HCT116 (cell line): Measurements from ENCODE around the gene PIK3IP1. TPM values are rescaled to one million over a fixed set of nuclear protein-coding genes. Genes with fewer than 3 reads are reported as not detected.

Experiments
- ATAC-seq: fragments of 200-7000 bp; cut with Tn5 transposase; 2 replicates; pipeline ENCODE4 v1.9.1; 2020; ENCODE audit warnings: mild to moderate bottlenecking, moderate library complexity
- BruUV-seq: library from RNA; stranded (reverse); fragments of 400-500 nt; replicated peaks from 2 replicates; lab custom pipeline; 2021; lab: Mats Ljungman, UMichigan
- CTCF ChIA-PET: fragments of 300-600 bp; sonication (Branson Sonifier 250); formaldehyde crosslinking; loops from one replicate; lab custom pipeline; 2021; ENCODE audit warnings: antibody characterized with exemption; lab: Charles Lee
- POLR2A ChIA-PET: fragments of 300-600, 350-600 bp; sonication (Branson Sonifier 250); formaldehyde crosslinking; loops from one replicate; lab custom pipeline; 2021; ENCODE audit warnings: antibody characterized with exemption; lab: Charles Lee
- RAD21 ChIA-PET, 2 experiments: fragments of 300-600 bp; sonication (Branson Sonifier 250); formaldehyde crosslinking; loops; one replicate each; lab custom pipeline; 2023; ENCODE audit warnings: low total read pairs in 2 of 2; ENCODE audit not compliant: uncharacterized antibody in 2 of 2, unreplicated experiment in 2 of 2, low non-redundant PET in 1 of 2; lab: Charles Lee
- DNase-seq: peaks from one replicate; pipeline ENCODE4 v3.0.0-alpha.2; 2010; ENCODE audit warnings: low read depth, low spot score
- H2AFZ ChIP-seq: fragments of 200-600 bp; shearing (Covaris generic), sonication (generic); 2 replicates; pipeline ENCODE4 v1.6.1; 2017; ENCODE audit warnings: low read depth, mixed run types, mixed read lengths, antibody characterized with exemption, low read length; ENCODE audit not compliant: poor library complexity, severe bottlenecking
- H3K27ac ChIP-seq: 2 replicates; pipeline ENCODE4 v1.5.1; 2012; ENCODE audit warnings: low read depth, low read length
- H3K27me3 ChIP-seq: fragments of 200-600 bp; sonication (generic); 2 replicates; pipeline ENCODE4 v1.6.1; 2016; ENCODE audit warnings: mixed run types, low read length, mixed read lengths; ENCODE audit not compliant: insufficient read depth
- H3K36me3 ChIP-seq, 2 experiments: fragments of 200-500 bp in 1 of 2; fragments of 200-600 bp in 1 of 2; sonication (Bioruptor generic) in 1 of 2; sonication (generic) in 1 of 2; 2 replicates each; pipeline versions ENCODE4 v1.5.1 to v1.6.1; 2014 to 2016; ENCODE audit warnings: low read length in 2 of 2, inconsistent platforms in 1 of 2, mixed read lengths in 1 of 2, mixed run types in 1 of 2; ENCODE audit not compliant: insufficient read depth in 2 of 2, control insufficient read depth in 1 of 2
- H3K4me1 ChIP-seq, 2 experiments: fragments of 200-600 bp in 1 of 2; sonication (generic) in 1 of 2; 2 replicates each; pipeline versions ENCODE4 v1.5.1 to v1.6.1; 2012 to 2017; ENCODE audit warnings: low read length in 2 of 2, inconsistent platforms in 1 of 2, mild to moderate bottlenecking in 1 of 2, mixed read lengths in 1 of 2, mixed run types in 1 of 2, moderate library complexity in 1 of 2; ENCODE audit not compliant: insufficient read depth in 2 of 2, control insufficient read depth in 1 of 2
- H3K4me2 ChIP-seq: fragments of 200-600 bp; sonication (generic); 2 replicates; pipeline ENCODE4 v1.6.1; 2017; ENCODE audit warnings: mixed run types, low read length, mixed read lengths
- H3K4me3 ChIP-seq, 2 experiments: fragments of 200-600 bp in 1 of 2; sonication (generic) in 1 of 2; replicated peaks in 1 of 2; 2 replicates each; pipeline ENCODE4 v1.5.1; 2011 to 2016; ENCODE audit warnings: low read length in 2 of 2, control low read depth in 1 of 2, low read depth in 1 of 2, mild to moderate bottlenecking in 1 of 2, mixed read lengths in 1 of 2, mixed run types in 1 of 2
- H3K79me2 ChIP-seq: fragments of 200-600 bp; sonication (generic); 2 replicates; pipeline ENCODE4 v1.6.1; 2017; ENCODE audit warnings: mild to moderate bottlenecking, mixed run types, low read length, moderate library complexity, mixed read lengths; ENCODE audit not compliant: insufficient read depth
- H3K9ac ChIP-seq: fragments of 200-600 bp; sonication (generic); 2 replicates; pipeline ENCODE4 v1.6.1; 2016; ENCODE audit warnings: low read length, mixed read lengths
- H3K9me2 ChIP-seq: fragments of 200-600 bp; sonication (generic), shearing (Covaris generic); 2 replicates; pipeline ENCODE4 v1.6.1; 2017; ENCODE audit warnings: mixed run types, mild to moderate bottlenecking, moderate library complexity; ENCODE audit not compliant: insufficient read depth
- H3K9me3 ChIP-seq, 2 experiments: fragments of 200-500 bp in 1 of 2; fragments of 200-600 bp in 1 of 2; sonication (Bioruptor generic) in 1 of 2; sonication (generic) in 1 of 2; 2 replicates each; pipeline ENCODE4 v1.6.1; 2014 to 2017; ENCODE audit warnings: low read length in 2 of 2, mixed read lengths in 2 of 2, inconsistent platforms in 1 of 2, low read depth in 1 of 2, mild to moderate bottlenecking in 1 of 2, mixed run types in 1 of 2, moderate library complexity in 1 of 2; ENCODE audit not compliant: control insufficient read depth in 1 of 2, insufficient read depth in 1 of 2
- H4K20me1 ChIP-seq: fragments of 200-600 bp; sonication (generic), shearing (Covaris generic); 2 replicates; pipeline ENCODE4 v1.6.1; 2017; ENCODE audit warnings: mixed run types, mild to moderate bottlenecking, moderate library complexity; ENCODE audit not compliant: insufficient read depth
- CEBPB ChIP-seq: IDR thresholded peaks from 2 replicates; pipeline ENCODE4 v1.6.1; 2012; ENCODE audit warnings: low read depth
- EZH2phosphoT487 ChIP-seq: fragments of 200-600 bp; IDR thresholded peaks from 2 replicates; pipeline ENCODE4 v1.6.1; 2018; ENCODE audit warnings: antibody characterized with exemption, borderline replicate concordance
- FOSL1 ChIP-seq: IDR thresholded peaks from 2 replicates; pipeline ENCODE4 v1.6.1; 2012; ENCODE audit warnings: low read depth
- MAX ChIP-seq: IDR thresholded peaks from 2 replicates; pipeline ENCODE4 v1.6.1; 2012
- SRF ChIP-seq: IDR thresholded peaks from 2 replicates; pipeline ENCODE4 v1.6.1; 2012; ENCODE audit warnings: low read depth
- TCF7L2 ChIP-seq: IDR thresholded peaks from 2 replicates; pipeline ENCODE4 v1.7.0; 2011; ENCODE audit warnings: borderline replicate concordance, inconsistent platforms; ENCODE audit not compliant: insufficient read depth, insufficient read length; ENCODE audit errors: extremely low read depth
- ZFX ChIP-seq: fragments of 450-650 bp; IDR thresholded peaks from 2 replicates; pipeline ENCODE4 v1.6.1; 2017
- ZNF274 ChIP-seq: fragments of 200-500 bp; sonication (Bioruptor generic); IDR thresholded peaks from 2 replicates; pipeline ENCODE4 v1.6.1; 2014; ENCODE audit warnings: mild to moderate bottlenecking, low read depth, low read length, inconsistent platforms
- intact Hi-C: fragments of 100-400 bp; cut with micrococcal nuclease; formaldehyde crosslinking; loops from 2 replicates; pipeline ENCODE4 v1.10.0; 2022
- total RNA-seq: library from RNA; stranded (reverse); gene quantifications from one replicate; pipeline ENCODE4 v1.2.1, GENCODE V29; 2021; ENCODE audit not compliant: unreplicated experiment
- TF ChIP-seq, protein P1 (sequence below): IDR thresholded peaks from 2 replicates; pipeline ENCODE4 v1.6.1; 2011; ENCODE audit warnings: mild to moderate bottlenecking, low read length, moderate library complexity; ENCODE audit not compliant: insufficient replicate concordance; ENCODE audit errors: extremely low read depth

PIK3IP1 gene
- total RNA-seq, 1 experiment from 2014 or later, result 1.6 TPM

- ChIA-PET POLR2A (no interaction called here), RAD21 (no interaction called here), CTCF (no interaction called here)
- Histone ChIP-seq H3K4me3 (no peak overlapping the region), H2AFZ (no peak overlapping the region), H3K9me2 (no peaks in the 10 kb centered on the region), H3K27me3 (no peaks in the 10 kb centered on the region), H3K4me1 (no peaks in the 10 kb centered on the region), H3K9ac (no peak overlapping the region), H3K9me3 (no peaks in the 10 kb centered on the region), H4K20me1 (no peaks in the 10 kb centered on the region), H3K79me2 (no peaks in the 10 kb centered on the region), H3K36me3 (peaks cover 30 to 34% of the 10 kb centered on the region in 2 experiments; a peak in 3 of 4 replicates), H3K4me2 (no peak overlapping the region), H3K27ac (no peak overlapping the region; the same call in 1 of the 2 replicates)
- no peak for TF ChIP-seq CEBPB
- TF ChIP-seq, protein P1, sequence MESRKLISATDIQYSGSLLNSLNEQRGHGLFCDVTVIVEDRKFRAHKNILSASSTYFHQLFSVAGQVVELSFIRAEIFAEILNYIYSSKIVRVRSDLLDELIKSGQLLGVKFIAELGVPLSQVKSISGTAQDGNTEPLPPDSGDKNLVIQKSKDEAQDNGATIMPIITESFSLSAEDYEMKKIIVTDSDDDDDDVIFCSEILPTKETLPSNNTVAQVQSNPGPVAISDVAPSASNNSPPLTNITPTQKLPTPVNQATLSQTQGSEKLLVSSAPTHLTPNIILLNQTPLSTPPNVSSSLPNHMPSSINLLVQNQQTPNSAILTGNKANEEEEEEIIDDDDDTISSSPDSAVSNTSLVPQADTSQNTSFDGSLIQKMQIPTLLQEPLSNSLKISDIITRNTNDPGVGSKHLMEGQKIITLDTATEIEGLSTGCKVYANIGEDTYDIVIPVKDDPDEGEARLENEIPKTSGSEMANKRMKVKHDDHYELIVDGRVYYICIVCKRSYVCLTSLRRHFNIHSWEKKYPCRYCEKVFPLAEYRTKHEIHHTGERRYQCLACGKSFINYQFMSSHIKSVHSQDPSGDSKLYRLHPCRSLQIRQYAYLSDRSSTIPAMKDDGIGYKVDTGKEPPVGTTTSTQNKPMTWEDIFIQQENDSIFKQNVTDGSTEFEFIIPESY, result no peak
- TF ChIP-seq SRF, result no peak
- TF ChIP-seq FOSL1, result no peak
- BruUV-seq, result no TSS peak
- intact Hi-C loops, result no loop called here
- DNase-seq, result no peak
- ATAC-seq, result no peak
These were observed 36.7 kb upstream of the PIK3IP1 start for GRCh38 chr22:31329029-31329428.

- ChIA-PET CTCF (no interaction called here), POLR2A (no interaction called here), RAD21 (no interaction called here)
- Histone ChIP-seq H3K79me2 (no peaks in the 10 kb centered on the region), H3K4me3 (no peak overlapping the region), H3K27me3 (no peaks in the 10 kb centered on the region), H3K36me3 (peaks cover 30 to 31% of the 10 kb centered on the region in 2 experiments; a peak in 3 of 4 replicates), H3K27ac (no peak overlapping the region; the same call in 1 of the 2 replicates), H4K20me1 (no peaks in the 10 kb centered on the region), H2AFZ (no peak overlapping the region), H3K9me3 (no peaks in the 10 kb centered on the region), H3K4me1 (no peaks in the 10 kb centered on the region), H3K9ac (no peak overlapping the region), H3K9me2 (no peaks in the 10 kb centered on the region), H3K4me2 (no peak overlapping the region)
- DNase-seq (no peak), ATAC-seq (no peak)
- intact Hi-C loops, result no loop called here
- BruUV-seq, result no TSS peak
- TF ChIP-seq, protein P1, result no peak
- TF ChIP-seq ZFX (no peak), ZNF274 (no peak), MAX (no peak), TCF7L2 (no peak), EZH2phosphoT487 (no peak)
These were observed 36.3 kb upstream of the PIK3IP1 start for GRCh38 chr22:31328544-31328960.
